ENCODE measurements around the gene GP1BB. TPM values are rescaled to one million over a fixed set of nuclear protein-coding genes. Genes with fewer than 3 reads are reported as not detected.
A peak's percentile ranks its signal among the peaks of the same experiment; 100 is the strongest.

The GP1BB gene
- total RNA-seq, 1 experiment from 2014 or later = 4.3 TPM

- ATAC-seq = no peak
- peaks cover 3% of the 10 kb centered on the region for H3K9me3 Mint-ChIP-seq
- no peak for DNase-seq (ENCODE audit: low spot score)
- H3K27me3 Mint-ChIP-seq (ENCODE audit: low read depth) = peaks cover 4% of the 10 kb centered on the region; the same call in 1 of the 2 replicates
- no peak overlapping the region for H3K4me3 Mint-ChIP-seq
- ChIA-PET POLR2A (interaction anchor here (1.1 kb wide), 1 partner anchor 14 kb away, joined by 4 read pairs; no protein-coding TSS in a partner anchor), CTCF (interaction anchor here (0.6 to 2.5 kb wide), 12 partner anchors 12 to 222 kb away, joined by 3 to 30 read pairs (median 4); no protein-coding TSS in a partner anchor)
- peaks cover 22% of the 10 kb centered on the region for H3K4me1 Mint-ChIP-seq
- TF ChIP-seq SP1 (CRISPR knock-in tag; conservative IDR thresholded peaks at IDR 0.05) = no peak
- TF ChIP-seq ZNF512 (CRISPR knock-in tag; IDR thresholded peaks at IDR 0.05; ENCODE audit: borderline replicate concordance) = no peak
- no peak for TF ChIP-seq E2F5 (CRISPR knock-in tag; IDR thresholded peaks at IDR 0.05)
- no peak for TF ChIP-seq CREB1 (CRISPR knock-in tag; IDR thresholded peaks at IDR 0.05)
- TF ChIP-seq ZBTB21 (CRISPR knock-in tag; IDR thresholded peaks at IDR 0.05; ENCODE audit: borderline replicate concordance) = no peak
- no peak for TF ChIP-seq USF2 (CRISPR knock-in tag; IDR thresholded peaks at IDR 0.05)
- no peak for TF ChIP-seq ZNF263 (CRISPR knock-in tag; IDR thresholded peaks at IDR 0.05; ENCODE audit: low read depth)
- no peak for TF ChIP-seq CDX4 (CRISPR knock-in tag; IDR thresholded peaks at IDR 0.05; ENCODE audit: borderline replicate concordance)
- TF ChIP-seq ZMAT4 (CRISPR knock-in tag; IDR thresholded peaks at IDR 0.05) = no peak
- TF ChIP-seq ZBTB43 (CRISPR knock-in tag; IDR thresholded peaks at IDR 0.05) = no peak
- TF ChIP-seq ZNF425 (CRISPR knock-in tag; conservative IDR thresholded peaks at IDR 0.05) = no peak
- no peak for TF ChIP-seq FOXP1 (CRISPR knock-in tag; IDR thresholded peaks at IDR 0.05; ENCODE audit: borderline replicate concordance)
- no peak for TF ChIP-seq ZNF423 (CRISPR knock-in tag; IDR thresholded peaks at IDR 0.05)
- no peaks in the 10 kb centered on the region for H3K36me3 Mint-ChIP-seq
- no peak overlapping the region for H3K27ac Mint-ChIP-seq
Observed at GRCh38 chr22:19691007-19691720, 32.2 kb upstream of the GP1BB start.

- POLR2A ChIA-PET = interaction anchor here (1.1 kb wide), 1 partner anchor 14 kb away, joined by 4 read pairs; no protein-coding TSS in a partner anchor
- Mint-ChIP-seq H3K9me3 (no peaks in the 10 kb centered on the region), H3K27me3 (ENCODE audit: low read depth) (peaks cover 4% of the 10 kb centered on the region; the same call in 1 of the 2 replicates), H3K4me3 (no peak overlapping the region), H3K4me1 (peaks cover 27% of the 10 kb centered on the region), H3K36me3 (no peaks in the 10 kb centered on the region), H3K27ac (no peak overlapping the region)
- CTCF ChIA-PET = interaction anchor here (0.6 to 1.7 kb wide), 14 partner anchors 13 to 262 kb away, joined by 3 to 30 read pairs (median 4); no protein-coding TSS in a partner anchor
- DNase-seq (ENCODE audit: low spot score) = no peak
- TF ChIP-seq TEAD4 (CRISPR knock-in tag; IDR thresholded peaks at IDR 0.05) (no peak), NR2C2 (CRISPR knock-in tag; IDR thresholded peaks at IDR 0.05) (no peak), NR3C1 (CRISPR knock-in tag; conservative IDR thresholded peaks at IDR 0.05; ENCODE audit: low read depth) (no peak), ZNF232 (CRISPR knock-in tag; IDR thresholded peaks at IDR 0.05) (no peak), ETV6 (CRISPR knock-in tag; IDR thresholded peaks at IDR 0.05) (no peak)
- peak; percentile 10 for ATAC-seq
Observed at GRCh38 chr22:19691721-19692341, 31.5 kb upstream of the GP1BB start.

Data from WTC11 (cell line).